HG03135 (cell line): ENCODE results near the gene MROH2A.

Experiments
- ATAC-seq: cut with Tn5 transposase; IDR thresholded peaks from one replicate; pipeline ENCODE4 v1.9.1; 2021; ENCODE audit warnings: mild to moderate bottlenecking, moderate library complexity; ENCODE audit not compliant: unreplicated experiment

The MROH2A gene

DNA sequence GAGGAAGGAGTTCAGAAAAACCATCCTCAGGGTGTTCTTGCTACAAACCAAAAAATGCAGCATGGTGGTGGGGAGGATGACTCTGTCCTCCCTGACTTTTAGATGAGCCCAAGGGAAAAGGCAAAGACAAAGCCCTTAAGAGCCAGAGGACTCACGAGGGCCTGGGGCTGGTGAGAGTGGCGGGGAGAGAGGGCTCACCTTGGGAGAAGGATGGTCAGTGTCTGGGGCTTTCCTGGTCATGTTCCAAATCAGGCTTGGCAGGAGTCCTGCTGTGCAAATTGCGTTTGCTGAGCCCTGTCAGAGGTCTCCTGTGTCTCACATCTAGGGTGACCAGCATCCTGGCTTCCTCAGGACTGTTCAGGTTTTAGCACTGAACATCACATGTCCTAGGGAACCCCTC lies 13.4 kb upstream of the MROH2A start:
- no peak for ATAC-seq

DNA sequence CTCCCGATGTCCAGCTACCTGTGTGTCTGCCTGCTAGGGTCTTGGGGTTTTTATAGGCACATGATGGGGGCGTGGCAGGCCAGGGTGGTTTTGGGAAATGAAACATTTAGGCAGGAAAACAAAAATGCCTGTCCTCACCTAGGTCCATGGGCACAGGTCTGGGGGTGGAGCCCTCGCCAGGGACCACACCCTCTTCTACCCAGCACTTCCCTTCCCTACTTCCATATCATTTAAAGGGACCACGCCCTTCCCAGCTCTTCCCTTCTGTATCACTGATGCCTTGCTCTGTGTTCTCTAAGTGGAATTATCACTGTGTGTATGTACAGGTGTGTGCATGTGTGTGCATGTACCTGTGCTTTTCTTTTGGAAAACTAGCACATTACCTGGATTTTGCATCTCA lies 11.7 kb upstream of the MROH2A start:
- no peak for ATAC-seq

DNA sequence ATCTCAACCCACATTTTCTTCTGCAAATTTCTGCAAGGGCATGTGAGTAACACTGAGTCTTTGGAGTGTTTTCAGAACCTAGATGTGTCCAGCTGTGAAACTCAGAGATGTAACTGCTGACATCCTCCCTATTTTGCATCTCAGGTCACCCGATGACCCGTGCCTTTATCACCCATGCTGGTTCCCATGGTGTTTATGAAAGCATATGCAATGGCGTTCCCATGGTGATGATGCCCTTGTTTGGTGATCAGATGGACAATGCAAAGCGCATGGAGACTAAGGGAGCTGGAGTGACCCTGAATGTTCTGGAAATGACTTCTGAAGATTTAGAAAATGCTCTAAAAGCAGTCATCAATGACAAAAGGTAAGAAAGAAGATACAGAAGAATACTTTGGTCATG lies 10.1 kb upstream of the MROH2A start:
- no peak for ATAC-seq

DNA sequence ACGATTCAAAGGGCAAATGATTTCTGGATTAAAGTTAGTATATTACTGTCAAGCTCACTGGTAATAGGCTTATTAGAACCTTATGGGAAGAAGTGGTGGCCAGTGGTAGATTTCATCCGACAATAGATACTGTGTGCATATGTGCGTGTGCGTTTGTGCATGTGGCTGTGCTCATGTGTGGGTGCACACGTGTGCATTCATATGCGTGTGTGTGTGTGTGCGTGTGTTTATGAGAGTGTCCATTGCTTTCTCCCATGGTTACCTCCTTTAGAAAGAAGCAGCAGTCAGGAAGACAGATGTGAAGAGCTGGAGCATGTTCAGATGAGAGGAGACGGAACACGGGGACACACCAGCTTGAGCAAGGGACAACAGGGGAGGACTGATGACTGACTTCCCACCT lies 8.9 kb upstream of the MROH2A start:
- ATAC-seq: no peak

DNA sequence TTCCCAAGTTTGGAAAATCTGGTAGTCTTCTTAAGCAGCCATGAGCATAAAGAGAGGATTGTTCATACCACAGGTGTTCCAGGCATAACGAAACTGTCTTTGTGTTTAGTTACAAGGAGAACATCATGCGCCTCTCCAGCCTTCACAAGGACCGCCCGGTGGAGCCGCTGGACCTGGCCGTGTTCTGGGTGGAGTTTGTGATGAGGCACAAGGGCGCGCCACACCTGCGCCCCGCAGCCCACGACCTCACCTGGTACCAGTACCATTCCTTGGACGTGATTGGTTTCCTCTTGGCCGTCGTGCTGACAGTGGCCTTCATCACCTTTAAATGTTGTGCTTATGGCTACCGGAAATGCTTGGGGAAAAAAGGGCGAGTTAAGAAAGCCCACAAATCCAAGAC lies 6.0 kb upstream of the MROH2A start:
- ATAC-seq: no peak

DNA sequence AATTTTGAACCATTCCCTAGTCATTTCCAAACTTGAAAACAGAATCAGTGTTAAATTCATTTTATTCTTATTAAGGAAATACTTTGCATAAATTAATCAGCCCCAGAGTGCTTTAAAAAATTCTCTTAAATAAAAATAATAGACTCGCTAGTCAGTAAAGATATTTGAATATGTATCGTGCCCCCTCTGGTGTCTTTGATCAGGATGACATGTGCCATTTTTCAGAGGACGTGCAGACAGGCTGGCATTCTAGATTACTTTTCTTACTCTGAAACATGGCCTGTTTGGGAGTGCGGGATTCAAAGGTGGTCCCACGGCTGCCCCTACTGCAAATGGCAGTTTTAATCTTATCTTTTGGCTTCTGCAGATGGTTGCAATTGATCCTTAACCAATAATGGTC lies 5.5 kb upstream of the MROH2A start:
- ATAC-seq: no peak

DNA sequence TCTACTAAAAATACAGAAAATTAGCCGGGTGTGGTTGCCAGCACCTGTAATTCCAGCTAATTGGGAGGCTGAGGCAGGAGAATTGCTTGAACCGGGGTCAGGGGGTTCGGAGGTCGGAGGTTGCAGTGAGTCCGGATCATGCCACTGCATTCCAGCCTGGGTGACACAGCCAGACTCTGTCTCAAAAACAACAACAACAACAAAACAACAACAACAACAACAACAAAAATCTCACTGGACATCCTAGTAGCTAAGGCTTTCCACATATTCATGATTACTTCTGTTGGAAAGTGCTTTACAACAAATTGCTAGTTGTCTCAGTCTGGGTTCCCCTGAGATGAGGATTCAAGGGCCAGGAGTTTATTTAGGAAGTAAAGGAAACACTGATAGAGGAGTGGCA lies 4.3 kb upstream of the MROH2A start:
- ATAC-seq: no peak

DNA sequence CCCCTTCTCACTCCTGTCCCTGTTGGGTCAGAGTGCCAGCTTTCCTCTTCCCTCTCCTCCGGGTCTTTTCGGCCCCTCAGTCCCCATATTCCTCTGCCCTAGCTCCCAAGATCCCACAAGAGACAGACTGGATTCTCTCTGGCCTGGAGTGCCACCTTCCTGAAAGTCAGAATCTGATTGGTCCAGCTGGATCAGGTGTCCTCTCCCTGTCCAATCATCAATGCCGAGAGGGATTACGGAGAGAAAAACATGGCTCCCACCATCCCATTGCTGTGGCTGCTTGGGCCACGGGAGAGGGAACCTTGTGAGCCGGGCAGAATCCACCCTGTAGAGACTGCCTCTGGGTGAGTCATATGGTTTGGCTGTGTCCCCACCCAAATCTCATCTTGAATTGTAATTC lies 2.7 kb upstream of the MROH2A start:
- ATAC-seq: no peak

DNA sequence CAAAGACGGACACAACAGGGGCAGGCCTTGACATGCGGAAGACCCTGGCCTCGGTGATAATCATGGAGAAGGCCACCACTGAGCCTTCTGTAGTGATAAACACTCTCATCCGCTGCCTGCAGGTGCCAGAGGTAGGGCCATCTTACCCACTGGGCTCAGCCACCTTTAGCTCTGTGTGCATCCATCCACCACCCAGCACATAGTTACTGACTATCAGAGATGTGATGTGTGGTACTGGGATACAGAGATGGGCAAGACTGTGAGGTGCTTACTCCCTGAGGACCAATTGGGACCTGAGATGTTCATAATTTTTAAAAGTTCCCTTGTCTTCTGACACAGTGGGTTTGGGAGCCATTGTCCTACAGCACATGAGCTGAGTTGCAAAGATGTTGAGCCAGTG lies 1.6 kb downstream of the MROH2A start:
- ATAC-seq: no peak

DNA sequence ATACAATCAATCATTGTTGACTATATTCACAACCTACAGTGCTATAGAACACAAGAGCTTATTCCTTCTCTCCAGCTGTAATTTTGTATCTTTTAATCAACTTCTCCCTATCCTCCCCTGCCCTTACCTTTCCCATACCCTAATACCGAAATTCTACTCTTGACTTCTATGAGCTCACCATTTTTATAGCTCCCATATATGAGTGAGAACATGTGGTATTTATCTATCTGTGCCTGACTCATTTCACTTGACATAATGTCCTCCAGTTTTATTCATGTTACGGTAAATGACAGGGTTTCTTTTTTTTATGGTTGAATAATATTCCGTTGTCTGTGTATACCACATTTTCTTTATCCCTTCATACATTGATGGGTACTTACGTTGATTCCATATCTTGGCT lies 2.6 kb downstream of the MROH2A start:
- no peak for ATAC-seq

DNA sequence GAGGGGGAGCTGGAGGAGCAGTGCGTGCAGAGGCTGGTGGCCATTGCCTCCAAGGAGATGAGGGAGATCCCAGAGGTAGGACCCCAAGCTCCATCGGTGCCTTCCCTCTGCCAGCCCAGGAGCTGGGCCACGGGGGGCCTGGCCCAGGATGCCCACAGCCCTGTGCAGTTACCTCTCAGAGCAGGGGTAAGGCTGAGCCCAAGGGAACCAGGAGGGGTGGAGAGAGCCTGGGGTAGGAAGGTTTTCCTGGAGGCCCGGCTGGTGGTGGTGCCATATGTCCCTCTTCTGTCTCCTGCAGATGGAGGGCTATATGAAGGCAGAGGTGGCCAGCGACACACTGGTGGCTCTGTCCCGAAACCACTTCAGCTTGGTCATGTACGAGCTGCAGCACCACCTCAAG lies 11.4 kb downstream of the MROH2A start:
- ATAC-seq: no peak

DNA sequence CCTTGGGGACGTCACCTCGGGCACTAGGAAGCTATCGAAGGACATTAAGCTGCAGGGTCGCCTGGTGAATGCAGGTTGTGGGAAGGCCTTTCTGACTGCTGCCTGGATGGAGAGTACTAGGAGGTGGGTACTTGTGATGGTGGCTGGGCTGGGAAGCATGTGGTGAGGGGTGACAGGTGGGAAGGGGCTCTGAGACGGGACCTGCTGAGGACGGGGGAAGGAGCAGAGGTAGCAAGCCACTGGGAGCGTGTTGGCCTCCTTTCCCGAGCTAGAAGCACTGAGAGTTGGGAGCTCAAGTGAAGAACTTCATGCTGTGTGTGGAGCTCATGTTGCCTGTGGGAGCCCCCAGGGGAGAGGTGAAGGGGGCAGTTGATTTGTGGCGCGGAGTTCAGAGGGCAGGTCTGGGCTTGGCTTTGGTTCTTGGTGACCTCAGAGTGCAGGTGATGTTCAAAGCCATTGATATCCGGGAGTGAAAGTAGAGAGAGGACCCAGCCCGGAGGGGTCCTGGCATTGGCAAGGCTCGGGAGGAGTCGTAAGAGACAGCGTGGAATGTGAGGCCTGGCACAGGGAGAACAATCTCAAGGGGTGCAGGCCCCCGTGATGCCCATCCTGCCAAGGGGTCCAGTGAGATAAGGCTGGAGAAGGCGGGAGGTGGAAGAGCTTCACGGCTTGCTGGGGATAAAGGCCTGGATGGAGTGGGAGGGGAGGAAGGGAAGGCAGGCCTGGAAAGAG lies 13.2 kb downstream of the MROH2A start:
- no peak for ATAC-seq

DNA sequence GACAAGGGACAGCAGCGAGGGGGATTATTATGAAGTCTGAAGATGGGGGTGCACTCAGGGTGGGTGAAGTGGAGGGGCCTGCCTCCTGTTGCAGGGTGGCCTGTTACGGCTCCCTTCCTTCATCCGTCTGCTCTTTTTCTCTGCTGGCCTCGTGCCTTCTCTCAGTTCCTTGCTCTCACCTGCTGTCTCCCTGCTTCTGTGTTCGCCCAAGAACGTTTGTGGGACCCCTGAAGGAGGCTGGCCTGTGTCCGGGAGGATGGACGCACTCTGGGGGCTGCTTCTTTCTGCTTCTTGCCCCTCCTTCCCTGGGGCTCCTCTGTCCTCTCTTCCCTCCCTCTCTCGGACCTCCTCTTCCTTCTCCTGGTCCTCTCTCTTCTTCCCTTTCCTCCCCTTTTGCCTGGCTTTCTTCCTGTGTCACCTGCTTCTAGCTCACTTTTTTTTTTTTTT lies 13.8 kb downstream of the MROH2A start:
- no peak for ATAC-seq

DNA sequence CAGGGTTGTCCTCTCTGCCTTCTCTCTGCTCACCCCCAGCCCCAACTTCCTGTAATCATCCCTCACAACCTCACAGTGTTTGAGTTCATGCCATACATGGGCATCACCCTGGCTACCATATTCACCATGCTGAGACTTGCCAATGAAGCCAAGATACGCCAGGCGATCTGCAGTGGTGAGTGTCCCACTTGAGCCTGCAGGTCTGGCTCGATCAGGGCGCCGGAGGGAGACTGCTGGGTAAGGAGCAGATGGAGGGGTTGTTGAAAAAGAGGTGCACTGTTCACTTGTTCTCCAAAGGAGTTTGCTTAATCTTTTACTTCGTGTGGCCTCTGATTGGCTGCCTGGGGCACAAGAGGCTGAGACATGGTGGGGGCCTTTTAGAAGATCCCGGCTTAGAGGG lies 14.6 kb downstream of the MROH2A start:
- ATAC-seq: no peak

DNA sequence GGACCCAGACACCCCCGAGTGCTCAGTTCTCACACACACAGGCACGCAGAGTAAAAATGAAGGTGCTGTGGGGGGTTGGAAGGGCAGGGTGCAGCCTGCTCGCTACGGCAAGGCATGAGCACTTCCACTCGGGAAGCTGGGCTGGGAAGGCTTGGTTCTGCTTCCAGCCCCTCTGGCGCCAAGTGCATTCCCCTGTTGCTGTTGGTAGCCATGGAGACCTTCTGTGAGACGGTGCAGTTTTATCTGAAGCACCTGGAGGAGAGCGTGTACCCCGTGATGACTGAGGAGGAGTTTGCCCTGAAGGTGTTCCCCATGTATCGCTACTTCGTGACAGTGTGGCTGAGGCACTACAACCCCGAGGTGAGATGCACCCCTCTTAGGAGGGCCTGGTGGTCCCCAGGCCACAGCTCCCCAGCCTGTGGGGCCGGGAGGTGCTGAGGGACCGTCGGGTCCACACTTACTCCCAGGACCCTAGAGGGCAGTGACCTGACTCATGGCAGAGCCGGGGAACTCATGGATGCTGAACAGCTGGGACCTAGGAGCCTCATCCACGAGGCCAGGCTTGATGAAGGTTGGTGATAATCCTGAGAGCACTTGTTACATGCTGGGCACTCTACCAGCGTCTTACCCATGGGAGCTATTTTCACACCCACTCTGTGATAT lies 15.5 kb downstream of the MROH2A start:
- no peak for ATAC-seq

DNA sequence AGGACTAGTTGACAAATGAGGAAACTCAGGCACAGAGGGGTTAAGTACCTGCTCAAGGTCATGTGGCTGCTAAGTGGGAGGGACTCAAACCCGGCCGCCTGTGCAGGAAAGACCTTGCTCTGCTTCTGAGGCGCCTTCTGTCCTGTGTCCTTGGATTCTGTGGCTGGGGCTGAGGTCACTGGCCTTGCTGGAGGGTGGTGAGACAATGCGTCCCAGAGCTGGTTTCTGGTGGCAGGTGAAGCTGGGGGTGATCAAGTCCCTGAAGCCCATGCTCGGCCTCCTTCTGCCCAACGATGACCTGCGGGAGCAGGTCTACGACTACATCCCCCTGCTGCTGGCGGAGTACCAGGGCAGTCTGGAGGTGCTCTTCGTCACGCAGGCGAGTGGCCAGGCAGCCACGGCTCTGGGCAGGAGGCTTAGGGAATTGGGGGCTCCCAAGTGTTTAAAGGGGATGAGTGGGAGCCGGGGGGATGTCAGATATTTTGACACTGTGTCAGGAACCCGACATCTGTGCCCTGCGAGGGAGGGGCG lies 16.1 kb downstream of the MROH2A start:
- ATAC-seq: no peak

DNA sequence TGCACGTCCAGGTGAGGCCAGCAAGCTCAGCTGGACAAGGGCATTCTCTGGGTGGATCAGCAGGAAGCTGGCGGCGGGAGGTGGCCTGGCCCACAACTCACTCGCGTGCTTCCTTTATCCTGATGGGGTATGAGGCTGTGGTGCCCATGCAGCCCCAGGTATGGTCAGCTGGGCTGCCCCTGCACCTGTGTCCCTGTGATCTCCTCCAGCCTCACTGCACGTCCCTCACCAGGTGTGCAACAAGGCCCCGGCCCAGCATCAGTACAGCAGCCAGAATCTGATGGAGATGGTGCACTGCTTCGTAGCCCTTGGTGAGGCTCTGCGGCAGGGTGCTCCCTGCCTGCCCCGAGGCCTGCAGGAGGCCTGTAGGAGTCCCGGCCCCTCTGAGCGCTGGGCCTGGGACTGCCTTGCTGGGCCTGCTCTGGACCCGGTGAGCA lies 17.6 kb downstream of the MROH2A start:
- ATAC-seq: no peak

DNA sequence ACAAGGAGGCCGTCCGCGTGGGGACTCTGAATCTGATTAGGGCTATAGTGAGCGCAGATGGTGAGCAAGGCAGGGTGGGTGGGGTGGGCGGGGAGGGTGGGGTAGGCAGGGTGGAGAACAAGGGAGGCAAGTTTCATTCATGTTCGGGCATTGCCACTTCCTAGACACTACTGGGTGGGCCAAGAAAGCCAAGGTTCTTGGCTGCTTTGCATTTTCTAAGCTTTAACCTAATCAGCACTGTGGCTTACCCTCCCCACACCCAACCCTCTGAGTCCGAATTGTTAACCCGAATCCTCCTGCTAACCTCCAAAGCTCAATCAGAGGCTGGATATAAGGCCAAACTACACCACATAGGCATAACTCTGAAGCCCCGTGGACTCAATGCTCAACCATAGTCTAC lies 18.1 kb downstream of the MROH2A start:
- ATAC-seq: no peak

DNA sequence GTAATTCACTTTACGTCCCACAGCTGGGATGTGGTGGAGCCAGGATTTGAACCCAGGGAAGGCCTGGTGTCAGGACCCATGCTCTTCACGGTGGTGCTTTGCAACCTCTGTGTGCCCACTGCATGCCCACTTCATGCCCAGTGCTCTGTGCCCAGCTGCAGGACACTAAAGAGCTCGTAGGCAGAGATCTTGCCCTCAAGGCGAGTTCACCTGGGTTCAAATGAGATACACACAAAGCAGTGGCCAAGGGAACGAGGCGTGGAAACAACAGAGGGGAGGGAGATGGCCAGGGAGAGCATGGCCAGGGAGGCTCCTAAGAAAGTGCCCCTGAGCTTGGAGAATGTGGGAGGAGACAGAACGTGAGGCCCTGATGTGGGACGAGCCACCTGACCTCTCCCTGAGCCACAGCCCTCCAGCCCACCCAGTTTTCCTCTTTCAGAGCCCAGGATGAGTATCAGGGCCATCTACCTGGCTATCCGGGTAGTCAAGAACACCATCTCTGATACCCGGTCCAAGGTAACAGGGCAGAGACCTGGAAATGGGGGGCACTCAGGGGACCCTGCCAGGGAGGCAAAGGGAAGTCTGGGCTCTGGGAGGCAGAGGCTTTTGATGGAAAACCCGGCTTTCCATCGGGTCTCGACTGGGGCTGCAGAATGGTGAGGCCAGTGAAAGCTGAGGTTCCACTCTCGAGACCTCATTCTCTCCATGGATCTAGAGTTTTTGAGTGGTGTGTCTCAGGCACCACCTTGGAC lies 20.4 kb downstream of the MROH2A start:
- no peak for ATAC-seq

DNA sequence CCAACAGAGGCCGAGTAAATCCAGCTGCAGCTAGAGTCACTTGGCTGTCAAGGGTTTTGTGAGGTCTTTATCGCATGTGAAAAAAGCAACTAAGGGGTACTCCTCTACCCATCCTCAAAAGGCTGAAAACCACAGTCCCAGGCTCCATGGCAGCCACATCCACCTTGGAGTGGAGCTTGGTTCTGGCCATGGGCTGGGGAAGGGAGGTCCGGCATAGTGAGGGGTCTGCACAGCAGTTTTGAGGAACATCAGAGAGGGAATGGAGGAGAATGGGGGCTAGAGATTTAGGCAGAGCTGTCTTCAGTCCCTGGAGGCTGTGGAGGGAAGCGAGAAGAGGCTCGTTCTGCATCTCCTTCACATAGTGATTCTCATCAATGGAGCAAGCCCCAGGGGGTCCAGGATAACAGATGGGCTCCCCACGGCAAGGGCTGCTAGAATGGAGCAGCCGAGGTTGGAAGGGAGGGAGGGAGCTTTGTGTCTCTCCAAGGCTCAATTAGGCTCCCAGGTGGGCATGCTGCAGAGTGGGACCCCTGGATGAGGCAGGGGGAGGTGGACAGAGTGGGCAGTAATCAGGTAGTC lies 21.0 kb downstream of the MROH2A start:
- no peak for ATAC-seq

DNA sequence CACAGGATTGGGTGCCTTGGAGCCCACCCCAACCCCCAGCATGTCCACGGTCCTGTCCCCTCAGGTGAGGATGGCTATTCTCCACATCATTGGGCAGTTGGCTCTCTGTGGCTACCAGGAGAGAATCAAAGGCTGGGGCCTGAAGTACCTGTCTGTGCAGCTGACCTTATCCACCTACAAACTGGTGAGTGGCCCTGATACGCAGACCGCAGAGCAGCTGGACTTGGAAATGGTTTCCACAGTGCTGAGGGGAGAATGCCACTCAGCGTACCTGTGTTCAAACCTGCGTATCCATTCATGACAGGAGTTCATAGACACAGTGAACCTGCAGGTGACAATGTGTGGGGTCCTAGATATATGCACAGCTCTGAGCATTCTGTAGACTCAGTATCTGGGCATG lies 21.6 kb downstream of the MROH2A start:
- no peak for ATAC-seq
